WERI-Rb-1 (cell line): ENCODE data around the gene PGAM2.

Experiments
- DNase-seq: peaks from one replicate; pipeline ENCODE4 v3.0.0-alpha.2; 2020
- H3K27ac ChIP-seq: fragments of 250-450 bp; sonication (Bioruptor Pico); 2 replicates; pipeline ENCODE4 v1.5.1; 2020; ENCODE audit warnings: mild to moderate bottlenecking, moderate library complexity
- H3K27me3 ChIP-seq: fragments of 250-450 bp; sonication (Bioruptor Pico); 2 replicates; pipeline ENCODE4 v1.5.1; 2021; ENCODE audit warnings: mild to moderate bottlenecking, low read depth, moderate library complexity; ENCODE audit not compliant: insufficient read depth, severe bottlenecking
- H3K36me3 ChIP-seq: fragments of 250-450 bp; sonication (Bioruptor Pico); 2 replicates; pipeline ENCODE4 v1.5.1; 2020; ENCODE audit warnings: mild to moderate bottlenecking, moderate library complexity
- H3K4me3 ChIP-seq: 2 replicates; pipeline ENCODE4 v1.5.1; 2011; ENCODE audit warnings: low read depth, mild to moderate bottlenecking, control low read depth, low read length
- H3K9me3 ChIP-seq: fragments of 250-450 bp; sonication (Bioruptor Pico); 2 replicates; pipeline ENCODE4 v1.5.1; 2021; ENCODE audit warnings: mild to moderate bottlenecking, moderate library complexity; ENCODE audit not compliant: severe bottlenecking
- CTCF ChIP-seq: IDR thresholded peaks from 2 replicates; pipeline ENCODE4 v1.5.1; 2011; ENCODE audit warnings: low read depth, mild to moderate bottlenecking, control low read depth, inconsistent platforms, low read length

PGAM2 gene

GRCh38 chr7:44057849-44058758, 7.3 kb downstream of the PGAM2 start:
- no peak for TF ChIP-seq CTCF
- no peaks in the 10 kb centered on the region for H3K9me3 ChIP-seq
- no peak overlapping the region for H3K4me3 ChIP-seq
- no peak overlapping the region for H3K27ac ChIP-seq
- no peaks in the 10 kb centered on the region for H3K27me3 ChIP-seq
- peaks cover 74% of the 10 kb centered on the region for H3K36me3 ChIP-seq
- DNase-seq = no peak

- Histone ChIP-seq H3K9me3 (no peaks in the 10 kb centered on the region), H3K27ac (no peak overlapping the region), H3K4me3 (no peak overlapping the region), H3K27me3 (no peaks in the 10 kb centered on the region), H3K36me3 (peaks cover 72% of the 10 kb centered on the region)
- TF ChIP-seq CTCF = no peak
- DNase-seq = no peak
Measured at GRCh38 chr7:44057181-44057848, 8.1 kb downstream of the PGAM2 start.

GRCh38 chr7:44056681-44057080, 8.7 kb downstream of the PGAM2 start:
- Histone ChIP-seq H3K36me3 (peaks cover 74% of the 10 kb centered on the region), H3K4me3 (no peak overlapping the region), H3K27me3 (no peaks in the 10 kb centered on the region), H3K9me3 (no peaks in the 10 kb centered on the region), H3K27ac (no peak overlapping the region)
- TF ChIP-seq CTCF = no peak
- DNase-seq = no peak

GRCh38 chr7:44052771-44053365, 12.5 kb downstream of the PGAM2 start:
- Histone ChIP-seq H3K27me3 (no peaks in the 10 kb centered on the region), H3K9me3 (no peaks in the 10 kb centered on the region), H3K27ac (no peak overlapping the region), H3K4me3 (no peak overlapping the region), H3K36me3 (peaks cover 68% of the 10 kb centered on the region)
- DNase-seq = no peak
- 0 out of 2 replicates have a peak, but pooled peaks have one; percentile 21 for TF ChIP-seq CTCF

- TF ChIP-seq CTCF = no peak
- H3K4me3 ChIP-seq = no peak overlapping the region
- peaks cover 64% of the 10 kb centered on the region for H3K36me3 ChIP-seq
- H3K27me3 ChIP-seq = no peaks in the 10 kb centered on the region
- H3K9me3 ChIP-seq = no peaks in the 10 kb centered on the region
- DNase-seq = no peak
- no peak overlapping the region for H3K27ac ChIP-seq
Measured at GRCh38 chr7:44051611-44052220, 13.7 kb downstream of the PGAM2 start.
